GM12864 (cell line): ENCODE results near the gene DENND1A.

ENCODE experiments used
- DNase-seq: peaks from one replicate; pipeline ENCODE4 v3.0.0-alpha.2; 2011; ENCODE audit warnings: low read depth
- H3K4me3 ChIP-seq: 2 replicates; pipeline ENCODE4 v1.5.1; 2011; ENCODE audit warnings: mild to moderate bottlenecking, low read depth, low read length, control low read depth
- TF ChIP-seq, protein P1 (sequence below): IDR thresholded peaks from 2 replicates; pipeline ENCODE4 v1.5.1; 2011; ENCODE audit warnings: low read depth, mild to moderate bottlenecking, moderate library complexity, low read length, control low read depth, inconsistent platforms; ENCODE audit errors: missing control alignments

Gene DENND1A

DNA sequence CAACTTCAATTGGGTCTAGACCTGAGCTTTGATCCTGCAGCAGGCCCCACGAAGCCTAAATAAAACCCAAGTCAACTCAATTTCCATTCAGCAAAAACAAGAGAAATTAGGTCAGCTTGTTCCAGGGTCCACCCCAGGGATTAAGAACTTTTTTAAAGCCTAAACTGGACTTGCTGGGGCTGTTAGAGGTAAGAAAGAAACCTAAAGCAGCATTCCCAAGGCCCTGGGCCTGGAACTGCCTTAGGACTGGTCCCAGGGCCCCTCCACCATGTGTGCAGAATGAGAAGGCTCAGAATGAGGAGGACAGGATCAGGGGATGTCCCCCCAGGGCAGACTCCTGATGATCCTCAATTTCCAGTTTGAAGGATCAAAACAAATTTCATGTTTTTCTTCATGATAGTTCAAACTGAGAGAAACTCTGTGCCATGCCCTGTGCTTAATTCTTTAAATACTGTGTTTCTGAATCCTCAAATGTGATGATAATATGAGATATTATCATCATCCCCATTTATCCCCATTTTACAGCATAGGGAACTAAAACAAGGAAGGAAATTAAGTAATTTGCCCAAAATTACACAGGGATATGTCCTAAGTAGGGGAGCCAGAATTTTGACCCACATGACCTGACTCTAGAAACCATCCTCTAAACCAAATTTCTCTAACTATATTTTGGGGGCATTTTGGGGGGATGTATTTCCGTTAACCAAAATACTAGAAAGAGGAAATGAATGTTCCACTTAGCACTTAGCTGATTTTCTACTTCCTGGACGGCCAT is 64.5 kb downstream of the DENND1A start:
- H3K4me3 ChIP-seq, result no peak overlapping the region
- no peak for DNase-seq
- TF ChIP-seq, protein P1, sequence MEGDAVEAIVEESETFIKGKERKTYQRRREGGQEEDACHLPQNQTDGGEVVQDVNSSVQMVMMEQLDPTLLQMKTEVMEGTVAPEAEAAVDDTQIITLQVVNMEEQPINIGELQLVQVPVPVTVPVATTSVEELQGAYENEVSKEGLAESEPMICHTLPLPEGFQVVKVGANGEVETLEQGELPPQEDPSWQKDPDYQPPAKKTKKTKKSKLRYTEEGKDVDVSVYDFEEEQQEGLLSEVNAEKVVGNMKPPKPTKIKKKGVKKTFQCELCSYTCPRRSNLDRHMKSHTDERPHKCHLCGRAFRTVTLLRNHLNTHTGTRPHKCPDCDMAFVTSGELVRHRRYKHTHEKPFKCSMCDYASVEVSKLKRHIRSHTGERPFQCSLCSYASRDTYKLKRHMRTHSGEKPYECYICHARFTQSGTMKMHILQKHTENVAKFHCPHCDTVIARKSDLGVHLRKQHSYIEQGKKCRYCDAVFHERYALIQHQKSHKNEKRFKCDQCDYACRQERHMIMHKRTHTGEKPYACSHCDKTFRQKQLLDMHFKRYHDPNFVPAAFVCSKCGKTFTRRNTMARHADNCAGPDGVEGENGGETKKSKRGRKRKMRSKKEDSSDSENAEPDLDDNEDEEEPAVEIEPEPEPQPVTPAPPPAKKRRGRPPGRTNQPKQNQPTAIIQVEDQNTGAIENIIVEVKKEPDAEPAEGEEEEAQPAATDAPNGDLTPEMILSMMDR, result no peak

DNA sequence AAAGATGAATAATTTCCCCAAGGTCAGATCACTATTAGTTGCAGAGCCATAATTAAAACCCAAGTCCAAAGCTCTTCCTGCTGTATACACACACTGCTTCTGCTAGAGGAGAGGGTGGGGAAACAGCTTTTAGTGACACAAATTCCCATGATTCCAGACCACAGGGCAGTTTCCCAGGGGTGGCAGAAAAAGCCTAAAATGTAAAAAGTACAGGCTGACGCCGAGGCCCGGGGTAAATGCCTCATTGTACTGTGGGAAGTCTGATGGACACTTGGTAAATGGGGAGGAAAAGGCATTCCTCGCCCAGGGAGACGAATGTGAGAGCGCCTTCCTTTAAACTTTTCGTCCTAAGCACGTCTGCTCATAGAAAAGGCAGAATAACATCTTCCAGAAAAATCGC is 65.7 kb downstream of the DENND1A start:
- DNase-seq, result no peak
- TF ChIP-seq, protein P1, result no peak
- no peak overlapping the region for H3K4me3 ChIP-seq

DNA sequence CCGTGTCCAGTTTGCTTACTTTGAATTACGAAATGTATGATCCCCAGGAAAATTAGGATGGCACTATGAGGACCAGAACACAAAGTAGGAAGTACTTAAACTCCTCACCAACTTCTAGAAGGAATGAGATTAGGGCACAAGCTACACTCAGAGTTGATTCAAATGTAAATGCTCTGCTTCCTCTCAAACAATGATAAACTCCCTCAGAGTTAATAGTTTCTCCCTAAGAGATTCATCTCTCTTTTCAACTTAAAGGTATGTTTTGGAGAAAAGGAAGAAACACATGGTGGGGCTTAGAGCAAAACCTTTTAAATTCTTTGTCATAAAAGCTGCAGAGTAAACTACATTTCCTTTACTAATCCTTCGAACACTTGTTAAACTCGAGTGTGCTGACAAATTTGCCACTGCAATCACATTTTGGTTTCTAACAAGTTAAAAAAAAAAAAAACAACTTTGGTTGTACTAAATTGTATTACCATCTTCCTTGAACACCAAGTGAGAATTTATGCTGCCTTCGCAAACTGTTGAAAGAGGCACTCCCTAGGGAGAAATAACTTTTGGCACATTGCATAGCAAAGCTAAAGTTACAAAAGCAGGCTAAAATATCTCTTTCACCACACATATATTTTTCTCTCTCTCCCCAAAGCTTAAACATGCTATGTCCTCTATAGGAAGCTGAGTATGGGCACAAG is 66.6 kb downstream of the DENND1A start:
- no peak overlapping the region for H3K4me3 ChIP-seq
- TF ChIP-seq, protein P1, result no peak
- DNase-seq, result no peak

DNA sequence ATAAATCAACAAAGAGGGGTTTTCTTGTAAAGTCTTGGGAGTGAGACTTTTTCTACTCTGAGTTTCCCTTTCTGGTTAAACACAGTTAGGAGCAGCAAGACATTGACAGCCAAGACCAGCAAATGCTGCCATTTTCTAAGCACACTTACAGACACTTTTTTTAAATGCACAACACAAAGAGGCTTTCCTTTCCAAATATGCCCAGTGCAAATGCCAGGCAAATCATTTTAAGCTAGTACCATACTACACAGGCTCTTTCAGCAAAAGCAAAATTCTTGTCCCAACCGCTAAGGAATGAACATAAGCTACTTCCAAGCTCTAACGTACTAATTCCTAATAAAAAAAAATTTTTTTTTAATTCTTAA is 68.2 kb downstream of the DENND1A start:
- DNase-seq, result no peak
- TF ChIP-seq, protein P1, result no peak

DNA sequence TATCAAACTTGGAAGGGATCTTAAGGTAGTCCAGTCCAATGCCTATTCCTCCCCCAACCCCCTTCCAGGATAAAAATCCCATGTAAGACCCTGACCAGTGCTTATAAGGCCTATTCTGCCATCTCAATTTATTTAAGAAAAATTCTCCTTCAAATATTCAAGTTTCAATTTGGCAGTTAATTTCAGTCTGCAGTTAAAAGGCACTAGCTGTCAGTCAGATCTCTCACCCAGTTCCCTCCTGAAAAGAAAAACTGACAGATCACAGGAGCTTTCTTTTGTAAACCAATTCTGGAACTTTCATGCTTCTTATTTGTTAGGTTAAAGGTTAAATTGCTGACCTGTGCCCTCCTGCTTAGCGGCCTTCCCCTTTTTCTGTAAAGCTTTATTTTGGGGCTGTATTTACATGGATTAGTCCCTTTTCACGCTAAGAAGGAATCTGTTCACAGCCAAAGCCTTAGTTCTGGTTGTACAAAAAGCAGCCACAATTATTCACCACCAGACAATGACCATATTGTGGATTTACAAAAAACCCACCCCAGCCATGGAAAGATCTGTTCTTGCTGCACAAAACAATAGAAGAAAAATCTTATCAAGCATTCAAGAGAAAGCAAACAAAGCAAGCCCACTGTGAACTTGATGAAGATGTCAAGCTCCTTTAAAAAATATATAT is 68.7 kb downstream of the DENND1A start:
- no peak overlapping the region for H3K4me3 ChIP-seq
- TF ChIP-seq, protein P1, result no peak
- DNase-seq, result no peak

More for the DNA sequence above, 68.2 kb downstream of the DENND1A start:
- H3K4me3 ChIP-seq, result no peak overlapping the region

DNA sequence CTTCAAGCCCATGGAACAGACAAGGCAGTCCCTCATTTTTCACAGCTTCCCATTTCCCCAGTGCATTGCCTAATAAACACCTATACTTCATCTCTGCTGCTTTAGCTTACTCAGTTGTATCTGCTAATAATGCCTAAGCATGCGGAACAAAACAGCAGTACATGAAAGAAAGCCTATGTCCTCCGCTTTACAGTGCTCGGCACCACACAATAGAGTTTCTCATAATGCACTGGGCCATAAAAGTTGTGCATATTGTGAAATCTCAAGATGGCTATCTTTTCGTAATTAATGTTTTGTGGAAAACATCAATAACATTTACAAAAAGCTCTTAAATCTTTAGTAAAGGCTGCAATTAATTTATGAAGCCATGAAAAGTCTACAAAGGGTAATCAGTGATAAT is 69.3 kb downstream of the DENND1A start:
- DNase-seq, result no peak
- TF ChIP-seq, protein P1, result no peak
- no peak overlapping the region for H3K4me3 ChIP-seq
